Kidney epithelial cell (primary cell): ENCODE results near the gene LGALSL. TPM values are rescaled to one million over a fixed set of nuclear protein-coding genes. Genes with fewer than 3 reads are reported as not detected.

Experiments
- DNase-seq: peaks from one replicate; pipeline ENCODE4 v3.0.0-alpha.2; 2010; ENCODE audit warnings: low read depth
- H3K27me3 ChIP-seq: 2 replicates; pipeline ENCODE4 v1.6.0; 2011; ENCODE audit warnings: low read length; ENCODE audit not compliant: control insufficient read depth, insufficient read depth
- H3K36me3 ChIP-seq: 2 replicates; pipeline ENCODE4 v1.5.1; 2011; ENCODE audit warnings: low read length; ENCODE audit not compliant: control insufficient read depth, insufficient read depth
- H3K4me3 ChIP-seq: 2 replicates; pipeline ENCODE4 v1.5.1; 2011; ENCODE audit warnings: low read depth, mild to moderate bottlenecking, control low read depth, low read length
- total RNA-seq: library from RNA; depleted of rRNA; stranded (reverse); fragments of >200 nt; gene quantifications from 2 replicates; pipeline ENCODE4 v1.2.3, GENCODE V29; 2015
- TF ChIP-seq, protein P1 (sequence below): IDR thresholded peaks from 2 replicates; pipeline ENCODE4 v1.5.1; 2011; ENCODE audit warnings: mild to moderate bottlenecking, moderate library complexity, low read length, control low read depth, inconsistent platforms; ENCODE audit not compliant: insufficient read depth, poor library complexity, severe bottlenecking

Gene LGALSL
- total RNA-seq, 1 donor from 2014 or later, result 9.9 TPM

DNA sequence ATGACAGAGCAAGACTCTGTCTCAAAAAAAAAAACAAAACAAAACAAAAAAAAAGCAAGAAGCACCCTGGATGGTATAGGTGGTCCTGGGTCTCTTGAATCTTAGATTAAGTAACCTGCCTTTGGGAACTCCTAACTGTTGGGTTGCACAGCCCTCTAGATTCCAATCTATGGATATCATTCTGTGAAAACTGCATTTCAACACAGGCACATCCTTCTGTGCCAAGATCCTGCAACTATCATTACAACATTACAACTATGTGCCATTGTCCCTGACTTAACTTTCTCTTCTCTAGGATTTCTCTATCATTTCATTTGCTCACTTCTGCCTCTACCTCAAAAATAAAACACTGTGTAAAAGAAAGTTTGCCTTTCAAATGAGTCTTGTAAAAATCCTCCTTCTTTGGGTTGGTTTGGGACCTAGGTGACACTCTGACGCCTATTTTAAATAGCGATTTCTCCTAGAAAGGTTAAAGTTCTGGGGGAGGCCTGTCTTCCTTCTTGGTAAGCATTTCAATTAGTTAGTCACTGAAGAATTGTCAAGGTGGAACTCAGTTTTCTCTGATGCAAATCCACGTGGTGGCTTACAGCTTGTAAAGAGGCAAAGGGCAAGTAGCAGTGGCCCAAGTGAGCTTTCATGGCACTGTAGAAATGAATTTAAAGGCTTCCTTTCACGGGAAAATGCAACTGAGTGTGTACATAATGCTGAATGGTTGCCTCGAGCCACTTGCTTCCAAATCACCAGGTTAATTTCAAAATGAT, 9.2 kb downstream of the LGALSL start:
- no peaks in the 10 kb centered on the region for H3K27me3 ChIP-seq
- no peak overlapping the region for H3K4me3 ChIP-seq
- no peaks in the 10 kb centered on the region for H3K36me3 ChIP-seq
- TF ChIP-seq, protein P1, sequence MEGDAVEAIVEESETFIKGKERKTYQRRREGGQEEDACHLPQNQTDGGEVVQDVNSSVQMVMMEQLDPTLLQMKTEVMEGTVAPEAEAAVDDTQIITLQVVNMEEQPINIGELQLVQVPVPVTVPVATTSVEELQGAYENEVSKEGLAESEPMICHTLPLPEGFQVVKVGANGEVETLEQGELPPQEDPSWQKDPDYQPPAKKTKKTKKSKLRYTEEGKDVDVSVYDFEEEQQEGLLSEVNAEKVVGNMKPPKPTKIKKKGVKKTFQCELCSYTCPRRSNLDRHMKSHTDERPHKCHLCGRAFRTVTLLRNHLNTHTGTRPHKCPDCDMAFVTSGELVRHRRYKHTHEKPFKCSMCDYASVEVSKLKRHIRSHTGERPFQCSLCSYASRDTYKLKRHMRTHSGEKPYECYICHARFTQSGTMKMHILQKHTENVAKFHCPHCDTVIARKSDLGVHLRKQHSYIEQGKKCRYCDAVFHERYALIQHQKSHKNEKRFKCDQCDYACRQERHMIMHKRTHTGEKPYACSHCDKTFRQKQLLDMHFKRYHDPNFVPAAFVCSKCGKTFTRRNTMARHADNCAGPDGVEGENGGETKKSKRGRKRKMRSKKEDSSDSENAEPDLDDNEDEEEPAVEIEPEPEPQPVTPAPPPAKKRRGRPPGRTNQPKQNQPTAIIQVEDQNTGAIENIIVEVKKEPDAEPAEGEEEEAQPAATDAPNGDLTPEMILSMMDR, result no peak
- DNase-seq, result no peak

DNA sequence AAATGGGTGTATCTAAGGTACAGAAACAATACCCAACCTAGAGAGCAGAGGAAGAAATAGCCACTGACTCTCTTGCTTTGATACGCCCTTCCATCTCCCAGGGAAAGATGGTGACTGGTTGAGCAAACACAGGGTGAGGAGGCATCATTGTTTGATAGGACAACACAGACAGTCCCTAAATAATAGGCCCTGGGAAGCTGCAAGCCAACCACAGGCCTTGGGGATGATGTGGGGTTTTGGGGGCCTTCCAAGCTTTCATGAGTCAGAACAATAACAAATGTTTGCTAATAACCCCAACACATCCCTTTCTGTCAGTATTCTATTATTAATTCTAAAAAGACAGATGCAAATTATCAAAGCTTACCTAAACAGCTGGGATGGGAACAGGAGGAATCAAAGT, 9.8 kb downstream of the LGALSL start:
- TF ChIP-seq, protein P1, result no peak
- H3K4me3 ChIP-seq, result no peak overlapping the region
- H3K36me3 ChIP-seq, result no peaks in the 10 kb centered on the region
- no peaks in the 10 kb centered on the region for H3K27me3 ChIP-seq
- DNase-seq, result no peak

DNA sequence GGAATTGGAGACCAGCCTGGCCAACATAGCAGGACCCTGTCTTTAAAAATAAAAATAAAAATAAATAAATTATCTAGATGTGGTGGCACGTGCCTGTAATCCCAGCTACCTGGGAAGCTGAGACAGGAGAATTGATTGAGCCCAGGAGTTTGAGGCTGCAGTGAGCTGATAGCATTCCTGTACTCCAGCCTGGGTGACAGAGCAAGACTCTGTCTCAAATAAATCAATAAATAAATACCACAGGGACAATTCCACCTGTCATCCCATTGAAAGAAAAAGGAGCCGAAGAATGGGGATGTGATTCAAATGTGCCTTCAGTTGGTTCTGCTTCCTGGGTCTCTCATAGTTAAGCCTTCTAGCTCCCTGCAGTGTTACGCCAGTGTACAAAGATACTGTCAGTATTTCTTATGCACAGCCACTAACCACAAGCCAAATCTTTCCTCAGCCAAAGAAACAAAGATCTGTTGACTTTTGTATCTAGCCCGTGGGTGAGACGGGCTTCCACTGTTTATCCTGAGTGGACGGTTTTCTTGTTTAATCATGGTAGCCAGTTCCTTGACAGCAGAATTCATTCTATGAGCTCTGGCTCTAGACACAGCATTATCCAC, 12.6 kb downstream of the LGALSL start:
- DNase-seq, result no peak
- TF ChIP-seq, protein P1, result no peak

DNA sequence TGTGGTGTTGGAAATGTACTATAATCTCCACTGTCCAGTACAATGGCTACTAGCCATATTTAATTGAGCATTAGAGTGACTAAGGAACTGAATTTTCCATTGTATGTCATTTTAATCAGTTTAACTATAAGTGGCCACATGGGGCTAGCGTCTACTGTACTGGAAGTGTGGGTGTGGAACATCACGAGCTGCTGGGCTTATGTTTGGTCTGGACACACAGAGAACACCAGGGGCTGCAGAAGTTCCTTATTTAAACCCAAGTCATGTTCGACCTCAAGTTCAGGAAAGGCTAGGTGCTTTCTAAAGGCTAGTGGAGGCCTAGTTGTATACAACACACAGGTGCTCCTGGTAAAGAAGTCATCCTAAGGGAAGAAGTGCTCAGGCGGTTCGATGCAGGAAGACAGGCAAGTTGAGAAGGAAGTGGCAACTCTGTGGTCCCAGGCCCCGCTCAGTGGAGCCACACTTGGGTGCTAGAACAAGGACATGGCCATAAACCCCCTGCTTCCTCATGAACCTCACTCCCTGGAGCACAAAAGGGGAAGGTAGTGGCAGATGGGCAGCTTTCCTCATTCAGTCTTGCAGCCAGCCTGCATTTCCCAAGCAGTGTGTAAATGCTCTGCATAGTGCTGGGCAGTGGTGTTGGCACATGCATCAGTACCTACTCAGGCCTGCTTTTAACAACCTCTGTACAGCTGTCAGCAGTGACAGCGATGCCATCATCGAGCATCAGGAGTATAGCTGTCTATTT, 13.3 kb downstream of the LGALSL start:
- H3K27me3 ChIP-seq, result no peaks in the 10 kb centered on the region
- no peaks in the 10 kb centered on the region for H3K36me3 ChIP-seq
- no peak for DNase-seq
- no peak overlapping the region for H3K4me3 ChIP-seq
- TF ChIP-seq, protein P1, result no peak

More for the DNA sequence above, 12.6 kb downstream of the LGALSL start:
- H3K4me3 ChIP-seq, result no peak overlapping the region
- H3K36me3 ChIP-seq, result no peaks in the 10 kb centered on the region
- H3K27me3 ChIP-seq, result no peaks in the 10 kb centered on the region

DNA sequence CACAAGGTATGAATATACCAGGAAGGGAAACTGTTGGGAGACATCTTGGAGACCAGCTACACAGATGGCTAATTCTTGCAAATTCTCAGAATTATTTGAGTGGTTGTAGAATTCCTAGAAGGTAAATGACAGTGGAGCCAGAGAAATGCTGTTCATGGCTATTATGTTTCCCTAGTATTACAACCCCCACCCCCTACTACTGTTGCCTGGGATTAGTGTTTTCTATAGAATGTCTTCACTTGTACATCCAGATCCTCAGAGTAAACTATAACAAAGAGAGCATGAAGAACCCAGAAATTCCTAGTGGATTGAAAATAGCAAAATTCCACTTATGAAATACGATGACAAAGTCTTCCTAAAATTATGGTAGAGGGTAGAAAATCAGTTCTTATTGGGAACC, 15.3 kb downstream of the LGALSL start:
- H3K27me3 ChIP-seq, result no peaks in the 10 kb centered on the region
- H3K36me3 ChIP-seq, result no peaks in the 10 kb centered on the region
- TF ChIP-seq, protein P1, result no peak

More for the DNA sequence above, 15.3 kb downstream of the LGALSL start:
- H3K4me3 ChIP-seq, result no peak overlapping the region
- DNase-seq, result no peak
